Tibial nerve (tissue), 4 donors: ENCODE data around the gene BCL2L15.

Experiments
- EP300 ChIP-seq, 2 donors: sonication (generic); formaldehyde crosslinking; IDR thresholded peaks; one replicate each; pipeline ENCODE4 v1.6.1; 2017; ENCODE audit warnings: antibody characterized with exemption in 2 of 2, mild to moderate bottlenecking in 1 of 2
- POLR2A ChIP-seq, 2 donors: fragments of 450-650 bp; IDR thresholded peaks; one replicate each; pipeline ENCODE4 v1.6.1; 2017; ENCODE audit warnings: antibody characterized with exemption in 2 of 2, mild to moderate bottlenecking in 2 of 2, moderate library complexity in 2 of 2
- TF ChIP-seq, protein P1 (sequence below), 5 experiments: fragments of 200-600 bp in 3 of 5; fragments of 450-650 bp in 2 of 5; sonication (generic) in 3 of 5; IDR thresholded peaks; one replicate each; pipeline ENCODE4 v1.5.1; 2016 to 2019; ENCODE audit warnings: antibody characterized with exemption in 5 of 5, mild to moderate bottlenecking in 3 of 5, moderate library complexity in 2 of 5

GRCh38 chr1:113904293-113904673, 16.9 kb upstream of the BCL2L15 start:
- TF ChIP-seq, protein P1, sequence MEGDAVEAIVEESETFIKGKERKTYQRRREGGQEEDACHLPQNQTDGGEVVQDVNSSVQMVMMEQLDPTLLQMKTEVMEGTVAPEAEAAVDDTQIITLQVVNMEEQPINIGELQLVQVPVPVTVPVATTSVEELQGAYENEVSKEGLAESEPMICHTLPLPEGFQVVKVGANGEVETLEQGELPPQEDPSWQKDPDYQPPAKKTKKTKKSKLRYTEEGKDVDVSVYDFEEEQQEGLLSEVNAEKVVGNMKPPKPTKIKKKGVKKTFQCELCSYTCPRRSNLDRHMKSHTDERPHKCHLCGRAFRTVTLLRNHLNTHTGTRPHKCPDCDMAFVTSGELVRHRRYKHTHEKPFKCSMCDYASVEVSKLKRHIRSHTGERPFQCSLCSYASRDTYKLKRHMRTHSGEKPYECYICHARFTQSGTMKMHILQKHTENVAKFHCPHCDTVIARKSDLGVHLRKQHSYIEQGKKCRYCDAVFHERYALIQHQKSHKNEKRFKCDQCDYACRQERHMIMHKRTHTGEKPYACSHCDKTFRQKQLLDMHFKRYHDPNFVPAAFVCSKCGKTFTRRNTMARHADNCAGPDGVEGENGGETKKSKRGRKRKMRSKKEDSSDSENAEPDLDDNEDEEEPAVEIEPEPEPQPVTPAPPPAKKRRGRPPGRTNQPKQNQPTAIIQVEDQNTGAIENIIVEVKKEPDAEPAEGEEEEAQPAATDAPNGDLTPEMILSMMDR (IDR thresholded peaks at IDR 0.05) = no peak
- TF ChIP-seq POLR2A (IDR thresholded peaks at IDR 0.05) (no peak), EP300 (IDR thresholded peaks at IDR 0.05) (no peak)
